K562 (cell line): Measurements from ENCODE around the gene NDUFAB1. TPM values are rescaled to one million over a fixed set of nuclear protein-coding genes. Genes with fewer than 3 reads are reported as not detected.
A peak's percentile ranks its signal among the peaks of the same experiment; 100 is the strongest.

ENCODE experiments used
- ATAC-seq: fragments of 200-7000 bp; cut with Tn5 transposase; 3 replicates; pipeline ENCODE4 v1.9.1; 2020; ENCODE audit warnings: moderate library complexity
- BruUV-seq: library from RNA; stranded (reverse); fragments of 400-500 nt; replicated peaks from 2 replicates; lab custom pipeline; 2021; lab: Mats Ljungman, UMichigan
- CTCF ChIA-PET: fragments of 300-600 bp; formaldehyde crosslinking; extraction: SDS; loops from one replicate; lab custom pipeline; 2021; ENCODE audit warnings: low intra/inter-chr PET ratio; lab: Yijun Ruan, JAX
- POLR2A ChIA-PET: fragments of 300-600, 350-650 bp; sonication (Branson Sonifier 250); formaldehyde crosslinking; extraction: SDS; loops from one replicate; lab custom pipeline; 2021; ENCODE audit warnings: antibody characterized with exemption, inconsistent platforms; lab: Yijun Ruan, JAX
- DNase-seq, 4 experiments: peaks; one replicate each; pipeline versions ENCODE4 v3.0.0 to v3.0.0-alpha.2; 2011 to 2018; ENCODE audit warnings: low spot score in 3 of 4, mixed read lengths in 3 of 4; ENCODE audit errors: extremely low read depth in 1 of 4
- FAIRE-seq: peaks from 2 replicates; lab custom pipeline; 2011; peaks lifted over from hg19 to GRCh38; lab: Jason Lieb, UNC
- H2AFZ ChIP-seq: 2 replicates; pipeline ENCODE4 v1.6.0; 2011; ENCODE audit warnings: low read depth, low read length, control low read depth, inconsistent platforms
- H3K27ac ChIP-seq: fragments of 200-600 bp; 3 replicates; pipeline ENCODE4 v1.8.0; 2011; ENCODE audit warnings: low read depth, mild to moderate bottlenecking, control low read depth, inconsistent platforms, low read length, moderate library complexity, mixed read lengths; ENCODE audit errors: extremely low read depth
- H3K27me3 ChIP-seq, 2 experiments: fragments of 300-600 bp in 1 of 2; 2 replicates in 1 of 2; 3 replicates in 1 of 2; pipeline versions ENCODE4 v1.6.0 to v1.8.0; 2011; ENCODE audit warnings: inconsistent platforms in 2 of 2, low read length in 2 of 2, mild to moderate bottlenecking in 1 of 2, mixed read lengths in 1 of 2, moderate library complexity in 1 of 2; ENCODE audit not compliant: control insufficient read depth in 2 of 2, insufficient read depth in 2 of 2
- H3K36me3 ChIP-seq: fragments of 300-600 bp; 3 replicates; pipeline ENCODE4 v1.8.0; 2011; ENCODE audit warnings: mild to moderate bottlenecking, low read length, inconsistent platforms; ENCODE audit not compliant: control insufficient read depth, insufficient read depth
- H3K4me1 ChIP-seq, 2 experiments: fragments of 200-600 bp in 1 of 2; replicated peaks in 1 of 2; 2 replicates in 1 of 2; 3 replicates in 1 of 2; pipeline versions ENCODE4 v1.5.1 to v1.8.0; 2011; ENCODE audit warnings: inconsistent platforms in 2 of 2, low read length in 2 of 2, mild to moderate bottlenecking in 1 of 2, mixed read lengths in 1 of 2, moderate library complexity in 1 of 2; ENCODE audit not compliant: control insufficient read depth in 2 of 2, insufficient read depth in 2 of 2
- H3K4me2 ChIP-seq: 2 replicates; pipeline ENCODE4 v1.6.1; 2011; ENCODE audit warnings: low read length, control low read depth, inconsistent platforms, mixed read lengths; ENCODE audit not compliant: insufficient read depth
- H3K4me3 ChIP-seq: fragments of 200-600 bp; sonication (generic), shearing (Covaris generic); 2 replicates; pipeline ENCODE4 v1.5.1; 2016; ENCODE audit warnings: control low read depth, inconsistent platforms
- H3K79me2 ChIP-seq: fragments of 200-600 bp; 3 replicates; pipeline ENCODE4 v1.8.0; 2011; ENCODE audit warnings: low read length, inconsistent platforms; ENCODE audit not compliant: control insufficient read depth, insufficient read depth
- H3K9ac ChIP-seq, 2 experiments: 2 replicates each; pipeline versions ENCODE4 v1.6.0 to v1.6.1; 2011; ENCODE audit warnings: low read depth in 2 of 2, low read length in 2 of 2, control low read depth in 1 of 2, inconsistent platforms in 1 of 2, mild to moderate bottlenecking in 1 of 2, mixed read lengths in 1 of 2; ENCODE audit not compliant: insufficient read depth in 1 of 2
- H3K9me1 ChIP-seq: one replicate; pipeline ENCODE4 v1.6.0; 2011; ENCODE audit warnings: inconsistent platforms, mild to moderate bottlenecking, low read length, moderate library complexity; ENCODE audit not compliant: control insufficient read depth, insufficient read depth
- H3K9me3 ChIP-seq: replicated peaks from 2 replicates; pipeline ENCODE4 v1.5.1; 2011; ENCODE audit warnings: low read depth, low read length, inconsistent platforms; ENCODE audit not compliant: control insufficient read depth, insufficient read depth
- H4K20me1 ChIP-seq: replicated peaks from 2 replicates; pipeline ENCODE4 v1.6.1; 2011; ENCODE audit warnings: low read length, inconsistent platforms, mixed read lengths; ENCODE audit not compliant: control insufficient read depth, insufficient read depth
- FUS ChIP-seq: fragments of 200-400 bp; formaldehyde crosslinking; optimal IDR thresholded peaks from 2 replicates; pipeline ENCODE3; 2017; ENCODE audit warnings: low read depth, low read length
- JUND ChIP-seq, 2 experiments: IDR thresholded peaks; 2 replicates in 1 of 2; 3 replicates in 1 of 2; pipeline ENCODE4 v1.6.1; 2011; ENCODE audit warnings: borderline replicate concordance in 2 of 2, low read depth in 2 of 2, low read length in 2 of 2, improper control_type of control experiment in 1 of 2, missing biosample characterization in 1 of 2, missing genetic modification characterization in 1 of 2, missing genetic modification reagents in 1 of 2
- KDM2B ChIP-seq: fragments of 250-450 bp; sonication (Bioruptor Pico); IDR thresholded peaks from 2 replicates; pipeline ENCODE4 v1.8.0; 2021; ENCODE audit warnings: mild to moderate bottlenecking, moderate library complexity
- MTA3 ChIP-seq: fragments of 450-650 bp; formaldehyde crosslinking; IDR thresholded peaks from 2 replicates; pipeline ENCODE4 v1.6.1; 2017; ENCODE audit warnings: mild to moderate bottlenecking, borderline replicate concordance
- NCOA2 ChIP-seq, 2 experiments: fragments of 450-650 bp; IDR thresholded peaks; 2 replicates each; pipeline ENCODE4 v1.6.1; 2018; ENCODE audit warnings: mild to moderate bottlenecking in 2 of 2, moderate library complexity in 1 of 2; ENCODE audit not compliant: partially characterized antibody in 2 of 2
- NFIC ChIP-seq: fragments of 450-650 bp; IDR thresholded peaks from 2 replicates; pipeline ENCODE4 v1.6.1; 2017; ENCODE audit warnings: mild to moderate bottlenecking, inconsistent platforms
- RBM15 ChIP-seq: fragments of 200-400 bp; formaldehyde crosslinking; IDR thresholded peaks from 2 replicates; pipeline ENCODE4 v1.6.1; 2018; ENCODE audit warnings: mild to moderate bottlenecking, low read length, moderate library complexity; ENCODE audit not compliant: insufficient read depth
- RHOXF2B ChIP-seq: fragments of 250-450 bp; sonication (Bioruptor Pico); conservative IDR thresholded peaks from 2 replicates; pipeline ENCODE4 v1.5.1; 2021
- STAT5B ChIP-seq: fragments of 250-450 bp; sonication (Bioruptor Pico); IDR thresholded peaks from 2 replicates; pipeline ENCODE4 v1.8.0; 2021; ENCODE audit warnings: mild to moderate bottlenecking, inconsistent platforms
- TARDBP ChIP-seq: fragments of 450-650 bp; IDR thresholded peaks from 2 replicates; pipeline ENCODE4 v1.6.1; 2016
- TBL1XR1 ChIP-seq, 2 experiments: IDR thresholded peaks; 2 replicates each; pipeline ENCODE4 v1.6.1; 2012; ENCODE audit warnings: improper control_type of control experiment in 2 of 2, low read length in 2 of 2, mild to moderate bottlenecking in 1 of 2
- TCFL5 ChIP-seq: fragments of 250-450 bp; sonication (Bioruptor Pico); conservative IDR thresholded peaks from 2 replicates; pipeline ENCODE4 v1.6.1; 2021; ENCODE audit warnings: mild to moderate bottlenecking, moderate library complexity, matching md5 sums
- TGIF2 ChIP-seq: sonication (generic); formaldehyde crosslinking; IDR thresholded peaks from 2 replicates; pipeline ENCODE4 v1.8.1; 2022; ENCODE audit warnings: mild to moderate bottlenecking, missing genetic modification reagents, moderate library complexity
- TSC22D4 ChIP-seq: fragments of 450-650 bp; IDR thresholded peaks from 2 replicates; pipeline ENCODE4 v1.6.1; 2016; ENCODE audit warnings: missing genetic modification characterization, missing biosample characterization, control low read depth
- ZEB2 ChIP-seq: fragments of 450-650 bp; IDR thresholded peaks from 2 replicates; pipeline ENCODE4 v1.6.1; 2016
- ZNF124 ChIP-seq: sonication (generic); formaldehyde crosslinking; IDR thresholded peaks from 2 replicates; pipeline ENCODE4 v1.8.1; 2022; ENCODE audit warnings: missing genetic modification reagents
- ZNF140 ChIP-seq: fragments of 250-450 bp; sonication (Bioruptor Pico); IDR thresholded peaks from 2 replicates; pipeline ENCODE4 v1.8.0; 2021; ENCODE audit warnings: moderate library complexity, mild to moderate bottlenecking, inconsistent platforms
- ZNF586 ChIP-seq: fragments of 450-650 bp; formaldehyde crosslinking; conservative IDR thresholded peaks from 2 replicates; pipeline ENCODE4 v1.4.0; 2020; ENCODE audit warnings: mild to moderate bottlenecking, moderate library complexity
- ZNF695 ChIP-seq: fragments of 450-650 bp; formaldehyde crosslinking; IDR thresholded peaks from 2 replicates; pipeline ENCODE4 v1.4.0; 2020; ENCODE audit warnings: mild to moderate bottlenecking, moderate library complexity
- ZNF699 ChIP-seq: fragments of 250-450 bp; sonication (Bioruptor Pico); IDR thresholded peaks from 2 replicates; pipeline ENCODE4 v1.8.0; 2021; ENCODE audit warnings: mild to moderate bottlenecking, moderate library complexity; ENCODE audit not compliant: insufficient replicate concordance
- ZNF79 ChIP-seq: fragments of 250-450 bp; sonication (Bioruptor Pico); IDR thresholded peaks from 2 replicates; pipeline ENCODE4 v1.4.0; 2020; ENCODE audit warnings: low read depth, mild to moderate bottlenecking, moderate library complexity
- ZNF830 ChIP-seq: fragments of 250-450 bp; sonication (Bioruptor Pico); IDR thresholded peaks from 2 replicates; pipeline ENCODE4 v1.5.0; 2021; ENCODE audit warnings: mild to moderate bottlenecking
- WGBS: fragments of 100-300 bp; shearing (Covaris generic); methylation state at CpG from one replicate; pipeline ENCODE4 v1.1.6; 2016; ENCODE audit warnings: low coverage, mixed read lengths; ENCODE audit not compliant: insufficient coverage; ENCODE audit errors: missing lambda C conversion rate; 5-methylcytosine and 5-hydroxymethylcytosine counted together
- in situ Hi-C: fragments of 300-500 bp; cut with MboI; formaldehyde crosslinking; loops from 4 replicates; pipeline ENCODE4 v1.15.0; 2018; ENCODE audit warnings: inconsistent platforms, mixed read lengths
- intact Hi-C: fragments of 100-400 bp; cut with micrococcal nuclease; formaldehyde crosslinking; loops from 2 replicates; pipeline ENCODE4 v1.14.2; 2022
- polyA plus RNA-seq, 8 experiments: library from polyadenylated mRNA; depleted of rRNA in 4 of 8; stranded (reverse) in 5 of 8; unstranded in 3 of 8; fragments of >200 nt; fragmentation: Nextera tagmentation in 2 of 8; fragmentation: Illumina TruSeq in 1 of 8; extraction: Ambion mirVana in 2 of 8; extraction: Trizol in 1 of 8; gene quantifications; 2 replicates each; pipeline versions ENCODE4 v1.2.1 to v1.2.3, GENCODE V29; 2011 to 2014; ENCODE audit warnings: inconsistent platforms in 1 of 8, missing spikeins in 1 of 8
- total RNA-seq, 7 experiments: library from RNA; depleted of rRNA in 6 of 7; stranded (reverse); fragments of >200 nt in 6 of 7; fragmentation: Illumina TruSeq in 2 of 7; extraction: Trizol in 2 of 7; gene quantifications; 2 replicates each; pipeline versions ENCODE4 v1.2.1 to v1.2.3, GENCODE V29; 2011 to 2021; ENCODE audit warnings: low replicate concordance in 1 of 7
- TF ChIP-seq, protein P1 (sequence below): fragments of 450-650 bp; IDR thresholded peaks from 2 replicates; pipeline ENCODE4 v1.6.1; 2016

NDUFAB1 gene
- total and polyA plus RNA-seq, 9 of the 15 experiments (the other 6 are each of a cell fraction or from before 2014, with no cell fraction given): 123 to 481 (median 238) TPM

DNA sequence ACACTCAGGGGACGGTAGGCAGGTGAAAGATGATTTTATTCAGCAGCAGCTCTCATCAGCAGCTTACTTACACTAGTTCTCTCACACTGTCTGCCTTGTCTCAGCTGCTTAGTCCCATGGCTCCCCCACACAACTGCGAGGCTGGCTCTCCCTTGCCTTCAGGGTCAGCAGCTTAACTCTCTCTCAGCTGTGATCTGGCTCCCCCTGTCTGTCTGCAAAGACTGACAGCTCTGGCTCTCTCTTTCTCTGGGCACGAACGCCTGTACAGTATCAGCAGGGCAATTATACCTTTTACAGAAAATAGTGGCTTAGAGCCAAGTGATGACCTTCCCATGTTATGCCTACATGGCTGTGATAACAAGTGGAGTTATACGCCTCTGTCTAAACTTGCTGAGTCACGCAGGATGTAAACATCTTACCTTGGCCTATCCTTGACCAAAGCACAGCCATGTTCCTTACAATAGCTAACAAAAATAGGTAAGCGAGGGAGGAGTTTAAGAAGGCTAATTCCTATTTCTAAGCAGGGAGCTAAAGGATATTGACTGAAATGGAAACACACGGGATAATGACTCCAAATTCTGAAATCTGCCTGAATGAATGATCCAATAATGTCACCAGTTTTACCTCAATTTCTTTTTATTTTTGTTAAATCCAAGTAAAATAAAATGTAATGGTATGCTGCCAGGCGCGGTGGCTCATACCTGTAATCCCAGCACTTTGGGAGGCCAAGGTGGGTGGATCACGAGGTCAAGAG, 1.1 kb upstream of the NDUFAB1 start:
- Histone ChIP-seq H3K4me3 (no peak overlapping the region), H3K9me3 (no peaks in the 10 kb centered on the region), H4K20me1 (no peaks in the 10 kb centered on the region; the same call in 1 of the 2 replicates), H3K4me2 (peak overlapping the region; percentile 99), H3K27ac (peak overlapping the region; percentile 86), H3K9ac (peak overlapping the region; percentile 56 to 95; a peak in 3 of 4 replicates), H2AFZ (peak overlapping the region; percentile 96), H3K9me1 (no peaks in the 10 kb centered on the region), H3K27me3 (no peaks in the 10 kb centered on the region), H3K4me1 (peaks cover 12 to 18% of the 10 kb centered on the region in 2 experiments; a peak in 4 of 5 replicates), H3K79me2 (peaks cover 38% of the 10 kb centered on the region), H3K36me3 (peaks cover 33% of the 10 kb centered on the region)
- WGBS: 38% methylated on average over 11 of the region's 11 CpGs
- DNase-seq: peak; percentile 54 to 90 (median 66)
- ATAC-seq: peak; percentile 89
- peak; percentile 98 for FAIRE-seq
- ChIA-PET CTCF (interaction anchor here (0.5 to 1.3 kb wide), 3 partner anchors 40 to 444 kb away, joined by 3 to 4 read pairs (median 3); partner anchors contain the start of genes EARS2 and UBFD1), POLR2A (interaction anchor here (0.6 to 1.5 kb wide), 10 partner anchors 8 to 481 kb away, joined by 3 to 9 read pairs (median 3); partner anchors contain the start of genes EARS2 and UBFD1)
- intact Hi-C loops (loop anchor here (1.0 kb wide), 1 partner anchor 40 kb away; the partner anchor contains the start of genes EARS2 and UBFD1), in situ Hi-C loops (no loop called here)
- BruUV-seq: no TSS peak
- TF ChIP-seq MTA3 (peak; percentile 88; the same call in 1 of the 2 replicates), TGIF2 (CRISPR knock-in tag) (no peak), ZNF699 (peak; percentile 81), JUND (IDR thresholded peaks at IDR 0.05; ENCODE audit: borderline replicate concordance, low read depth, low read length) (peak; percentile 45; the same call in 1 of the 2 replicates), JUND (tag; IDR thresholded peaks at IDR 0.05; ENCODE audit: borderline replicate concordance, low read depth, low read length) (peak; percentile 96), NFIC (peak; percentile 98), FUS (no peak), KDM2B (peak; percentile 96), STAT5B (peak; percentile 97), ZEB2 (peak; percentile 77), RBM15 (no peak), ZNF140 (CRISPR knock-in tag) (peak; percentile 98), ZNF695 (0 out of 2 replicates have a peak, but pooled peaks have one; percentile 79), ZNF79 (peak; percentile 98), TSC22D4 (peak; percentile 95), ZNF586 (CRISPR knock-in tag) (peak; percentile 92; the same call in 1 of the 2 replicates), ZNF124 (no peak), NCOA2 (IDR thresholded peaks at IDR 0.05; ENCODE audit: partially characterized antibody in 2 of 2) (no peak), TBL1XR1 (IDR thresholded peaks at IDR 0.05; ENCODE audit: low read length in 2 of 2) (no peak), ZNF830 (CRISPR knock-in tag) (0 out of 2 replicates have a peak, but pooled peaks have one; percentile 92), RHOXF2B (CRISPR knock-in tag) (peak; percentile 96), TARDBP (peak; percentile 86; the same call in 1 of the 2 replicates), TCFL5 (CRISPR knock-in tag) (peak; percentile 98)
- TF ChIP-seq, protein P1, sequence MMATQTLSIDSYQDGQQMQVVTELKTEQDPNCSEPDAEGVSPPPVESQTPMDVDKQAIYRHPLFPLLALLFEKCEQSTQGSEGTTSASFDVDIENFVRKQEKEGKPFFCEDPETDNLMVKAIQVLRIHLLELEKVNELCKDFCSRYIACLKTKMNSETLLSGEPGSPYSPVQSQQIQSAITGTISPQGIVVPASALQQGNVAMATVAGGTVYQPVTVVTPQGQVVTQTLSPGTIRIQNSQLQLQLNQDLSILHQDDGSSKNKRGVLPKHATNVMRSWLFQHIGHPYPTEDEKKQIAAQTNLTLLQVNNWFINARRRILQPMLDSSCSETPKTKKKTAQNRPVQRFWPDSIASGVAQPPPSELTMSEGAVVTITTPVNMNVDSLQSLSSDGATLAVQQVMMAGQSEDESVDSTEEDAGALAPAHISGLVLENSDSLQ: peak; percentile 95
